Measurements from ENCODE around the gene SLC46A2. TPM values are rescaled to one million over a fixed set of nuclear protein-coding genes. Genes with fewer than 3 reads are reported as not detected.
A peak's percentile ranks its signal among the peaks of the same experiment; 100 is the strongest.

Gene SLC46A2
- total and polyA plus RNA-seq, 11 donors: 0.08 to 0.45 (median 0.18) TPM; not detected in 7

DNA sequence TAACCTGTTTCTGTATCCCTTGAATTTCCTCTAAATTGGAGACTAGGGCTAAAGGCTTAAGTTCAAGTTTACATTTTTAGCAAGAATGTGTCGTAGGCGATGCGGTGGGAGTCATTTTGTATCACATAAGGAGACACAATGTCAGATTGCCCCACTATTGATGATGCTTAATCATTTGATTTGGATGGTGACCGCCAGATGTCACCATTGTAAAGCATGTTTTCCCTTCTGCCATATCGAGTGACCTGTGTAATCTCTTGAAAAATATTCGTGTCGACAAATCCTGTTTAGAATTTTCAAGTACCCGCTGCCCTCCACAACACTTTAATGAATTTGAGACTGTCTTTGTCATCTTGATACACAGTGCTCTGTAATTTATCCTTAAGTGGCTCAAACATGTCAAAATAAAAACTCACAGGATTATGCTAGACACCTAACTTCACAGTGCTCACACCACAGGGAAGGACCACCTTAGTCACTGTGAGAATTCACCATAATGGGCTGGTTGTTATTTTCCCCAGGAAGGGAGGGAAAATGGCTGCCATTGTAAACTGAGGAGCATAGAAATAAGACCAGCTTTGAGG, 34.5 kb upstream of the SLC46A2 start:
- intact Hi-C loops (cut with DNase I): loop anchor here in 3 of 10 donors (5.0 to 10.0 kb wide), 4 partner anchors 170 to 730 kb away; no protein-coding TSS in a partner anchor
- DNase-seq: no peak

DNA sequence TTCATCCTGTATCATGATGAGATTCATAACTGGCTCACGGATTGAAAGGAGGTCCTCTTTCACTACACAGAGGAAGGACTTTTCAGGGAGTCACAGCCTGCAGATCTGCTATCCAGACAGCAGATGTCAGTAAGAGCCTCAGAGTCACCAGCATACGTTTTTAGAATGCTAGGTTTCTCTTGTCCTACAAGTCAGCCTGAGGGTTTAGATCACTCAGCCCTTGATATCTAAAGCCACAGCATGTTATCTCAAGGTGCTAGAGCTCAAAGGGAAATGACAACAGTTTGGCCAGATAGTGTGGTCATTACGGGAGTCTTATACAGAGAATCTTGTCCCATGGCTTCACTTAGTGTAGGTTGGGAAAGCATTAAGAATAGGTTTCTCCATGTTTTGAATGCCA, 30.9 kb upstream of the SLC46A2 start:
- DNase-seq: no peak
- peak in 3 of 4 donors; percentile 61 to 76 (median 62) for ATAC-seq
- intact Hi-C loops (cut with DNase I): loop anchor here in 9 of 10 donors (5.0 to 10.0 kb wide), 4 partner anchors 173 to 733 kb away; no protein-coding TSS in a partner anchor
- WGBS, 4 donors: 6 to 18% (median 14%) methylated on average over 3 of the region's 3 CpGs
- Histone ChIP-seq H3K27me3 (peaks cover 0 to 6% (median 0%) of the 10 kb centered on the region in 9 donors), H3K4me1 (no peaks in the 10 kb centered on the region), H3K4me3 (no peak overlapping the region), H3K36me3 (no peaks in the 10 kb centered on the region), H3K9me3 (no peaks in the 10 kb centered on the region), H3K27ac (no peak overlapping the region)
- TF ChIP-seq POLR2A (IDR thresholded peaks at IDR 0.05): no peak
- TF ChIP-seq CTCF (IDR thresholded peaks at IDR 0.05): peak in 10 of 12 donors; percentile 16 to 65 (median 46)

More for the DNA sequence above, 34.5 kb upstream of the SLC46A2 start:
- no peaks in the 10 kb centered on the region for H3K4me1 ChIP-seq
- peaks cover 0 to 6% (median 0%) of the 10 kb centered on the region in 9 donors for H3K27me3 ChIP-seq
- no peak for ATAC-seq
- H3K9me3 ChIP-seq: no peaks in the 10 kb centered on the region
- TF ChIP-seq POLR2A (IDR thresholded peaks at IDR 0.05) (no peak), CTCF (IDR thresholded peaks at IDR 0.05) (peak in 9 of 12 donors; percentile 13 to 54 (median 38))
- no peak overlapping the region for H3K4me3 ChIP-seq
- WGBS, 4 donors: 23 to 35% (median 27%) methylated on average over 8 of the region's 8 CpGs
- H3K27ac ChIP-seq: no peak overlapping the region
- no peaks in the 10 kb centered on the region for H3K36me3 ChIP-seq

GRCh38 chr9:112917987-112918362, 27.3 kb upstream of the SLC46A2 start:
- intact Hi-C loops (cut with DNase I): no loop called here
- no peak overlapping the region for H3K4me3 ChIP-seq
- no peak for ATAC-seq
- no peak for DNase-seq
- H3K36me3 ChIP-seq: no peaks in the 10 kb centered on the region
- WGBS, 4 donors: 49 to 78% (median 74%) methylated on average over 1 of the region's 1 CpG
- no peaks in the 10 kb centered on the region for H3K9me3 ChIP-seq
- no peak overlapping the region for H3K27ac ChIP-seq
- peaks cover 0 to 19% (median 0%) of the 10 kb centered on the region in 12 donors for H3K4me1 ChIP-seq
- TF ChIP-seq POLR2A (IDR thresholded peaks at IDR 0.05) (no peak), CTCF (IDR thresholded peaks at IDR 0.05) (no peak)
- H3K27me3 ChIP-seq: peaks cover 0 to 5% (median 0%) of the 10 kb centered on the region in 9 donors

DNA sequence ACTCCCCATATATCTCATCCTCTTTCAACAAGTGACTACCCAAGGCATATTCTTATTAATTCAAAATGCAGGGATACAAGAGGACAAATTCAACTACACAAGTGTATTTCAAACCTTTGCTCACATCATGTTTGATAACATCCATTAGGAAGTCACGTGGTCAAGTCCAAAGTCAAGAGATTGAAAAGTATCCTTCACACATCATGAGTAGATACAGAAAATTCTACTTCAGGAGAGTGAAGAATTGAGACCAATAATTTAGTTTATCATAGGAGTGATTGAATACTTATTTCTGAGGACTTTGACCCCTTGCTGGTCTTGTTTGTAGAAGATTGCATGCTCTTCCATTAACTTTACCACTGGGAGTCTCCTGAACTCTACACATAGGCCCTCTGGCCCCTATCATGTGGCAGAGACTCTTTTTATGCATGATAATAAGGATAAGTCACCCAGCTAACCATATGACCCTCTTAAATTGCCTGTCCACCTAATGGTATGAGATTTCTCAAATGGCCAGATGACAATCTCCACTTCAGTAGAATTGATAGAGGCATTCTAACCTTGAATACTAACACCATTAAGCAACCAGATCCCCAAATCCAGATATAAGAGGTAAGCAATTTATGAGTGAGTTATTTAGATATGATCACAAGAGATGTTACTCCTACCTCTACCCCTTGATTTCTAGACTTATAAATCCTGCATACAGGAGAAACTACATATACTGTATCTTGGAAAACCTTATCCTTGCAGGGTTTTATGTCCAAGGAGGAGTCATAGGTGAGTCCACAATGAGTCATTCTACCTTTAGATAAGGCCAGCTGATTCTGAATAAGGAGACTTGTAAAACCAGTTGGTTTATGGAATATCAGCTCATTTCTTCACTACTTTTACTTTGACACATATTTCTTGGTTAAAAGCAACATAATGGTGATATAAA, 26.6 kb upstream of the SLC46A2 start:
- H3K9me3 ChIP-seq: no peaks in the 10 kb centered on the region
- TF ChIP-seq POLR2A (IDR thresholded peaks at IDR 0.05) (no peak), CTCF (IDR thresholded peaks at IDR 0.05) (no peak)
- peaks cover 0 to 19% (median 0%) of the 10 kb centered on the region in 12 donors for H3K4me1 ChIP-seq
- WGBS, 4 donors: 61 to 70% (median 64%) methylated on average over 1 of the region's 1 CpG
- no peaks in the 10 kb centered on the region for H3K36me3 ChIP-seq
- DNase-seq: no peak
- H3K27me3 ChIP-seq: peaks cover 0 to 5% (median 0%) of the 10 kb centered on the region in 9 donors
- H3K4me3 ChIP-seq: no peak overlapping the region
- intact Hi-C loops (cut with DNase I): no loop called here
- ATAC-seq: no peak
- no peak overlapping the region for H3K27ac ChIP-seq

Measured in heart left ventricle (tissue), 16 donors.